Globus pallidus (tissue), 1 donor: ENCODE measurements around the gene MYO1B.
A peak's percentile ranks its signal among the peaks of the same experiment; 100 is the strongest.

Source experiments
- DNase-seq: peaks from one replicate; pipeline ENCODE4 v3.0.0-alpha.2; 2015; ENCODE audit warnings: low spot score

Gene MYO1B

GRCh38 chr2:191262436-191262835 is 17.2 kb downstream of the MYO1B start:
- no peak for DNase-seq

GRCh38 chr2:191263050-191263449 is 17.8 kb downstream of the MYO1B start:
- DNase-seq: no peak

- DNase-seq: no peak
These were observed 19.5 kb downstream of the MYO1B start for GRCh38 chr2:191264647-191265081.

DNA sequence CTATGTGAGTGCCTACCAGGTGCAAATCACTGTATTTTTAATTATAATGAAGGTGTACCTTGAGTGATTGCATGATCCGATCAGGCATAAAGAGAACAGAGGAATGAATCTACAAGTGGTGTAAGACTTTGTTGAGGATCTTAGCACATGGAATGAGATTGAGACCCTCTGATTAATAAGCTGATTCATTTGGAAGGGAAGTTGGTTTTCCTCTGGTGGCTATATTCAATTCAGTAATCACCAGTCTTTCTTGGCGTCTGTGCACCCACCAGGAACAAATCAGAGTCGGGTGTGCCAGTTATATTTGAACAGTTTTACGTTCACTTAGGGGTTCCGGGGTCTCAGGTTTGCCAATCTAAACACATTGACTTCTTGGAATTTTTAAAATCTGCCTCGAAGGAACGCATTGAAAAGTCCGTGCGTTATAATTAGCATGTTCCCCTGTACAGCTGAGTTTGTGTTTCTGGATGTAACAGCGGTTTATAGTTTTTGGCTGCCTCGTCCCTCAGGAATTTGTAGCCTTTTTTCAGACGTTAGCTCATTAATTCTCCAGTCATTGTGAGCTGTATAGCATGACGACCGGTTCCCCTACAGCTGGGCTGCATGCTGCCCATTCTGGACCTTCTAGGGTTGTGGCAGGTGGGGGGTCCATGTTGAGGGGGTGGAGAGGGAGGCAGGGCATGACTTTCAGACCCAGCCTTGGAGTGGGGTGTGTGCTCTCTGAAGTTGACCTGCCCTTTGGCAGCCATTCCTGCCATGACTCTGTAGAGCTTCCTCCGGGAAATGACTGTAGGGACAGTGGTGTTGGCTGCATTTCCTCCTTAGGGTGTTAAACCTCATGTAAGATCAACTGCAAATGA is 20.3 kb downstream of the MYO1B start:
- no peak for DNase-seq

DNA sequence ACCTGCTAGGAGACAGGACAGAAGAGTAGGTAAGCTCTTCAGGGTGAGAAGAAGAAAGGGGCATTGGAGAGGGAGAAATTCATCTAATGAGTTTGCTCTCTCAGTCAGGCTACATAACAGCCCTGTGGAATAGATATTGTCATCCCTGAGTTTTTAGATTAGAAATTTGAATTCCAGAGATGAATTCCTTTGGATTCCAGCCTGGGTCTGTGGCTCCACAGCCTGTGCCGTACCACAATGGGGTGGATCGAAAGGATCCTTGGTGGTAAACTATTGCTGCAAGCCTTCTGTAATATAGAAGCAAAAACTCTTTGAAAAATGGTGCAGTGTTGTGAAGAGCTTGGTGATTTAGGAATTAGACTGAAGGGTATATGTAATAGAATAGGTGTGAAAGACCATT is 21.0 kb downstream of the MYO1B start:
- no peak for DNase-seq

- DNase-seq: no peak
These were observed 23.4 kb downstream of the MYO1B start for GRCh38 chr2:191268596-191268995.

DNA sequence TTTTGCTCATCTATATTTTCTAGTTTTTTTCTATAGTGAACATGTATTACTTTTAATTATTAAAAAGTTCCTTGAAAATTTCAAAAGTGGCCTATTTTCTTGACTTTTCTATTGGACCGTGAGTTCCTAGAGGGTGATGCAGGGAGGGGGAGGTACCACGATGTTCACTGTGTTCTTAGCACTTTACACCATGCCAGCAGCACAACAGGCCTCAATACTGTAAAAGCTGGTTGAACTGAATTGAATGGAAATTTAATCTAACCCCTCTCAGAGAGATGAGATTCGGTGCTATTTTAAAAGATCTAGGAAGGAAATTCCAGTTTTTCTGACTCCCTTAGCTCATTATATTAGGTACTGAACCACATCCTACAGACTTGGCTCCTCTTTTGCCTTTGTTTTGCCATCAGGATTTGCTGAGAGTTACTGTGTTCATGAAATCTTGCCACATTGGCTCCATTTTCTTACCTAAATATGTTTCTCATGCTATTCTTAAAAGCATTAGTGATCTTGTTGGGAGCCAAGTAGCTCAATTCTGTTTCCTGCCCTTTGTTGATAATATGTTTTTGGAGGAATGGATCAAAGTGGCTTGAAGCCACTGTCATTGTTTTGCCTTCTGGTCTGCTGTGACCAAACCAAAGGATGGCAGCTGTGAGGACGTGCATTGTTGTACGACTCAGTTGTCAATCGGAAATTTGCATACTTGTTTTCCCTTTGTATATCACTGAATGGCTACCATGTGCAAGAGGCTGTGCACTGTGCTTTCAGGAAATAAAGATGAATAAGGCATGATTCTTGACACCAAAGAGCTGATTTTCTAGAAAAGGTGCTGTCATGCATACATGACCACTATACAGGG is 25.3 kb downstream of the MYO1B start:
- DNase-seq: no peak

- DNase-seq: peak; percentile 7
These were observed 26.9 kb downstream of the MYO1B start for GRCh38 chr2:191272064-191272463.

DNA sequence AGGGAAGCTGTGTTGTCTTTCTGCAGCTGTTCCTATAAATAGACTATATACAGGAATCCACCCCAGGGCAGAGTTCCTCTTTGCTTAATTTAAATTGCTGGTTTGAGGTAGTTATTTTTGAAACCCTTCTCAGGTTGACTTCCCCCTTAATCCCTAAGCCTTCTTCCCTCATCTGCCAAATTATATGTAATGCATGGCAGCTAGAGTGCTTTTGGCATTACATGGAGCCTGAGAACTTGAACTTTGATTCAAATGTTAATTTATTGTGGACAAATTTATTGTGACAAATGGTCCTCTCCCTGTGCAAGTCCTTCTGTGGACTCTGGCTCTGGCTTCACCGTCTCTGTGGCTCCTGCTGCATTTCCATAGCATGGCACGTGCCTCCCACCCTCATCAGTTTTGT is 29.2 kb downstream of the MYO1B start:
- DNase-seq: no peak

- DNase-seq: no peak
These were observed 31.7 kb downstream of the MYO1B start for GRCh38 chr2:191276792-191277465.

DNA sequence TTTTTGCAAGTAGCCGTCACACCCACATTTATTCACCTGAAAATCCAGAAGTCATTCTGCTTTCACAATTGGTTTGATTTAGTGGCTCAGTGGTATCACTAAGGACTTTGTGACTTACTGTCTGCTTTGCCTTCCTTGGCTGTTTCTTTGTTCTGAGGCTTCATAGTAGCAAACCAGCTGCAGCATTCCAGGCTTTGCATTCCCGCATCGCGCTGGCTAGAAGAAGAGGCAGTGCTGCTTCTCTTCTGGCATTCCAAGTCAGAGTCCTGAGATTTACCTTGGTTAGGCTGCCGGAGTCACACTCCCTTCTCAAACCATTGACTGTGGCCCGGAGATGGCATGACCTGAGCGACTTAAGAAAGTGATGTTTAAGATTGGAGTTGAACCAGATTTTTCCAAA is 35.1 kb downstream of the MYO1B start:
- DNase-seq: no peak

GRCh38 chr2:191280834-191281756 is 35.9 kb downstream of the MYO1B start:
- no peak for DNase-seq

DNA sequence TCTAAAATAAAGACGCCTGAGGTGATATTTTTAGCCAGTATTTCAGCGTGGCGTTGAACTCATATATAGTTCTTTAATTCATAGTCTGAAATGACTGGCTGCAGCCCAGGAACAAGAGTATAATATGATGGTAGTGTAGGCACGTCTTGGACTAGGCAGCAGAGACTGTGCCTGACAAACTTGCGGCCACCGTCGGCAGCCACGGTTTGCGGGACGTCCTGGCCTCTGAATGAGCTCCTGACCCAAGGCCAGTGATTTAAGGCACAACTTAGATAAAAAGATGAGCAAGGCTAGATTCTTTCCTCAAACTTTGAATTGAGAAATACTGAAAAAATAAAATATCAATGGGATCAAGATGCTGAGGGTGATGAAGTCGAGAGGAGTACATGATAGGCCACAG is 40.0 kb downstream of the MYO1B start:
- no peak for DNase-seq

DNA sequence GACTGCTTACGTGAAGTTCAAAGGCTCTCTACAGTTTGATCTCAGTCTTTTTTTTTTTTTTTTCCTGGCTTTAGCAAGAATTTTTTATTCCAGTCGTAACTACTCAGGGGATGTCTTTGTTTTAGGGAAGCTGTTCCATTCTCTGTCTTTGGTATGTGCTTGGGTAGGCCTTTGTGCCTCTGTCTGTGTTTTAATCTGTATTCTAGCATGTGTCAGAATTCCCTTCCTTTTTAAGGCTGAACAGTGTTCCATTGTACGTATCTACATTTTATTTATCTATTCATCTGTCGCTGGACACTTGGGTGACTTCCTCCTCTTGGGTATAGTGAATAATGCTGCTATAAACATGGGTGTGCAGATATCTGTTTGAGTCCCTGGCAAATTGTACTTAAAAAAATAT is 42.6 kb downstream of the MYO1B start:
- no peak for DNase-seq

GRCh38 chr2:191289049-191289448 is 43.8 kb downstream of the MYO1B start:
- DNase-seq: no peak

DNA sequence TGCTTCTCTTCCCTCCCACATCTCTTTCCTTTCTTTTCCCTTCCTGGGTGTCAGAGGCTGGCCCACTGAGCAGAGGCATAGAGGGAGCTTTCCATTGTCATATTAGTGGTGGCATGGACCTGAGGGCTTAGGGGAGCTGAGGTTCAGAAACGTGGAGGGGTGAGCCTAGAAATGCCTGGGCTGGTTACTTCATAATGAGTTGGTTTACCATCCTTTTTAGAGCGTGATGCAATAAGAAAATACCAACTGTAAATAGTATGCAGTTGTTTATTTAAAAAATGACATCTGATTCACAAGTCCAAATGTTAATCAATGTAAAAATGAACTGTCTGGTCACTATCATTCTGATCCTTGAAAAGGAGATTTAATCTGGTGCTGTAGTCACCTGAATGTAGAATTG is 46.3 kb downstream of the MYO1B start:
- no peak for DNase-seq

DNA sequence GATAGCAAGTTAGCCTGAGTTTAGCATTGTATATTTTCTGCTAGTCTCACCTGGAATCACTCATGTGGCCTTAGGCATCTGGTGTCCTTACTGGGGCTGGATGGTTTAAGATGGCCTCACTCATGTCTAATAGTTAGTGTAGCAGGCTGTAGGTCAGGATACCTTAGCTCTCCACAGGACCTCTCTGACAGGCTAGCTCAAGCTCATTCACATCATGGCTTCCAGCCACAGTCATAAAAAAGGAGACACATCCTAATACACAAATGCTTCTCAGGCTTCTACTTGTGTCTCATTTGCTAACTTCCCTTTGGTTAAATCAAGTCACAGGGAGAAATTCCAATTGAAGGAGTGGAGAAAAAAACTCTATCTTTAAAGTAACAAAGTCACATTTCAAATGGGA is 47.7 kb downstream of the MYO1B start:
- DNase-seq: no peak

GRCh38 chr2:191295088-191295487 is 49.9 kb downstream of the MYO1B start:
- no peak for DNase-seq

- DNase-seq: no peak
These were observed 51.1 kb downstream of the MYO1B start for GRCh38 chr2:191296083-191297006.

DNA sequence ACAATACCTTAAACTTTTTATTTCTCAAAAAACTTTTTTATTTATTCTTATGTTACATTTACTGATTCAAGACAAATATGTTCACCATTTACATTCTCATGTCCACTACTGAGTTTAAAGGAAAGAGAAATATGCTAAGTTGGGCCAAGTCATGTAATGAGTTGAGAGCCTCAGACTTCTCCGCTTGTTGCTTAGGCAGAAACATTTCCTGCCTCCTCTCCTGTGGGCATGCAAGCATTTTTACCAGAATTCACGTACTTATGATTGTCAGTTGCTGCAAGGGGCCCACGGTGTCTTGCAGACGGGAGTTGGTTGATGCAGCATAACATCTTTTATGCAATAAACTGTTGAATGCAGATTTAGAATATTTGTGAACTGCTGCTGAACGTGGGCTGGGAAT is 51.8 kb downstream of the MYO1B start:
- DNase-seq: no peak
